ENCODE measurements around the gene CECR2. TPM values are rescaled to one million over a fixed set of nuclear protein-coding genes. Genes with fewer than 3 reads are reported as not detected.

CECR2 gene
- total and polyA plus RNA-seq, 2 of the 8 experiments (the other 6 are each of a cell fraction or from before 2014, with no cell fraction given): 18.3 to 123 TPM

GRCh38 chr22:17592201-17592600 is 222.9 kb downstream of the CECR2 start:
- POLR2A ChIA-PET (ENCODE audit: partially characterized antibody): interaction anchor here (1.5 kb wide), 2 partner anchors 12 to 24 kb away, joined by 3 read pairs; no protein-coding TSS in a partner anchor
- peaks cover 22 to 54% (median 39%) of the 10 kb centered on the region in 4 experiments for H3K36me3 ChIP-seq (ENCODE audit: control insufficient read depth in 2 of 4, insufficient read depth in 4 of 4, low read length in 3 of 4)
- no peaks in the 10 kb centered on the region for H3K79me1 ChIP-seq (ENCODE audit: low read depth, low read length)
- no peak overlapping the region for H3K9ac ChIP-seq (replicated peaks in 1 of 4; ENCODE audit: extremely low read depth in 1 of 4, low read depth in 3 of 4, low read length in 3 of 4)
- no peak overlapping the region for H2BK120ac ChIP-seq (replicated peaks; ENCODE audit: low read depth, low read length)
- no peak overlapping the region for H3K4me3 ChIP-seq (ENCODE audit: extremely low read depth in 1 of 4, insufficient read depth in 2 of 4, low read depth in 3 of 4, low read length in 4 of 4)
- no peak overlapping the region for H3K27ac ChIP-seq (ENCODE audit: low read depth, low read length)
- H4K91ac ChIP-seq (replicated peaks; ENCODE audit: insufficient read length, low read length): no peak overlapping the region
- CTCF ChIA-PET (ENCODE audit: partially characterized antibody): no interaction called here
- H3K4ac ChIP-seq (replicated peaks; ENCODE audit: insufficient read length, low read depth, low read length): no peak overlapping the region
- H3K18ac ChIP-seq (ENCODE audit: extremely low read depth, low read length): no peak overlapping the region
- H2BK12ac ChIP-seq (ENCODE audit: low read depth, low read length): no peak overlapping the region
- H2AFZ ChIP-seq (ENCODE audit: low read length): no peak overlapping the region
- no peak overlapping the region for H2BK15ac ChIP-seq (ENCODE audit: low read length)
- no peak overlapping the region for H3K4me2 ChIP-seq (ENCODE audit: insufficient read depth in 1 of 2, low read depth in 2 of 2, low read length in 2 of 2)
- H3K4me1 ChIP-seq (replicated peaks in 1 of 4; ENCODE audit: control insufficient read depth in 3 of 4, insufficient read depth in 4 of 4, low read length in 3 of 4): no peaks in the 10 kb centered on the region
- FAIRE-seq (no peak), DNase-seq (ENCODE audit: low read depth in 1 of 2, low spot score in 2 of 2) (no peak)
- H3K9me3 ChIP-seq (ENCODE audit: insufficient read depth in 2 of 2, low read depth in 1 of 2, low read length in 1 of 2): no peaks in the 10 kb centered on the region
- no peak overlapping the region for H4K8ac ChIP-seq (ENCODE audit: extremely low read depth, insufficient read depth, low read length)
- 93% methylated on average over 5 of the region's 5 CpGs; no CpG with 5 or more reads in 1 of the 2 experiments for WGBS, 2 experiments (ENCODE audit: extremely low coverage in 1 of 2, insufficient coverage in 1 of 2, insufficient read length in 1 of 2, insufficient replicate concordance in 2 of 2, low coverage in 1 of 2, low lambda C conversion rate in 2 of 2, missing lambda C conversion rate in 1 of 2)
- no peak overlapping the region for H4K5ac ChIP-seq (ENCODE audit: insufficient read length, low read depth, low read length)
- H2BK5ac ChIP-seq (ENCODE audit: low read depth, low read length): no peak overlapping the region
- no peak overlapping the region for H3K23ac ChIP-seq (ENCODE audit: insufficient read length)
- H3K23me2 ChIP-seq (ENCODE audit: low read depth, low read length): no peaks in the 10 kb centered on the region
- no peak overlapping the region for H3K14ac ChIP-seq (ENCODE audit: insufficient read length)
- H4K20me1 ChIP-seq (replicated peaks in 1 of 2; ENCODE audit: control insufficient read depth in 1 of 2, insufficient read depth in 2 of 2, low read length in 2 of 2): peaks cover 0 to 3% of the 10 kb centered on the region in 2 experiments
- no peaks in the 10 kb centered on the region for H3K79me2 ChIP-seq (ENCODE audit: control insufficient read depth in 1 of 2, insufficient read depth in 2 of 2, low read length in 2 of 2)
- H2BK20ac ChIP-seq (ENCODE audit: low read length): no peak overlapping the region
- H3K56ac ChIP-seq (replicated peaks; ENCODE audit: insufficient read length, low read depth, low read length): no peak overlapping the region
- no peaks in the 10 kb centered on the region for H3K27me3 ChIP-seq (replicated peaks in 1 of 4; ENCODE audit: control insufficient read depth in 3 of 4, extremely low read depth in 1 of 4, insufficient read depth in 3 of 4, low read length in 3 of 4)
- H2AK5ac ChIP-seq (ENCODE audit: low read depth, low read length): no peak overlapping the region
- TF ChIP-seq CHD2 (IDR thresholded peaks at IDR 0.05; ENCODE audit: low read length) (no peak), KDM4A (IDR thresholded peaks at IDR 0.05; ENCODE audit: low read depth, low read length, severe bottlenecking) (no peak), KDM5A (IDR thresholded peaks at IDR 0.05; ENCODE audit: low read length) (no peak), FOSL1 (IDR thresholded peaks at IDR 0.05; ENCODE audit: insufficient read depth, low read depth, low read length) (no peak), BCL11A (IDR thresholded peaks at IDR 0.05; ENCODE audit: low read depth in 2 of 2, low read length in 2 of 2) (no peak), HDAC2 (IDR thresholded peaks at IDR 0.05; ENCODE audit: borderline replicate concordance in 1 of 2, low read depth in 2 of 2, low read length in 2 of 2) (no peak), BACH1 (IDR thresholded peaks at IDR 0.05; ENCODE audit: low read length) (no peak), JUND (IDR thresholded peaks at IDR 0.05; ENCODE audit: low read length) (no peak), PHF8 (conservative IDR thresholded peaks at IDR 0.05; ENCODE audit: low read depth, low read length) (no peak), SIRT6 (IDR thresholded peaks at IDR 0.05; ENCODE audit: low read length) (no peak), EGR1 (IDR thresholded peaks at IDR 0.05; ENCODE audit: borderline replicate concordance, low read depth, low read length) (no peak), CEBPB (IDR thresholded peaks at IDR 0.05; ENCODE audit: low read depth, low read length) (no peak), POLR2AphosphoS5 (IDR thresholded peaks at IDR 0.05; ENCODE audit: low read depth, low read length) (no peak)
- TF ChIP-seq, protein P1, sequence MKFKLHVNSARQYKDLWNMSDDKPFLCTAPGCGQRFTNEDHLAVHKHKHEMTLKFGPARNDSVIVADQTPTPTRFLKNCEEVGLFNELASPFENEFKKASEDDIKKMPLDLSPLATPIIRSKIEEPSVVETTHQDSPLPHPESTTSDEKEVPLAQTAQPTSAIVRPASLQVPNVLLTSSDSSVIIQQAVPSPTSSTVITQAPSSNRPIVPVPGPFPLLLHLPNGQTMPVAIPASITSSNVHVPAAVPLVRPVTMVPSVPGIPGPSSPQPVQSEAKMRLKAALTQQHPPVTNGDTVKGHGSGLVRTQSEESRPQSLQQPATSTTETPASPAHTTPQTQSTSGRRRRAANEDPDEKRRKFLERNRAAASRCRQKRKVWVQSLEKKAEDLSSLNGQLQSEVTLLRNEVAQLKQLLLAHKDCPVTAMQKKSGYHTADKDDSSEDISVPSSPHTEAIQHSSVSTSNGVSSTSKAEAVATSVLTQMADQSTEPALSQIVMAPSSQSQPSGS (IDR thresholded peaks at IDR 0.05; ENCODE audit: low read length): no peak
